ENCODE data around the gene RAB5IF. TPM values are rescaled to one million over a fixed set of nuclear protein-coding genes. Genes with fewer than 3 reads are reported as not detected.
A peak's percentile ranks its signal among the peaks of the same experiment; 100 is the strongest.

Gene RAB5IF
- total and polyA plus RNA-seq, 10 of the 15 experiments (the other 5 are each of a cell fraction or from before 2014, with no cell fraction given) = 19.4 to 246 (median 92.0) TPM

GRCh38 chr20:36604952-36605398 lies 604 bp upstream of the RAB5IF start (continued):
- TF ChIP-seq, protein P1, sequence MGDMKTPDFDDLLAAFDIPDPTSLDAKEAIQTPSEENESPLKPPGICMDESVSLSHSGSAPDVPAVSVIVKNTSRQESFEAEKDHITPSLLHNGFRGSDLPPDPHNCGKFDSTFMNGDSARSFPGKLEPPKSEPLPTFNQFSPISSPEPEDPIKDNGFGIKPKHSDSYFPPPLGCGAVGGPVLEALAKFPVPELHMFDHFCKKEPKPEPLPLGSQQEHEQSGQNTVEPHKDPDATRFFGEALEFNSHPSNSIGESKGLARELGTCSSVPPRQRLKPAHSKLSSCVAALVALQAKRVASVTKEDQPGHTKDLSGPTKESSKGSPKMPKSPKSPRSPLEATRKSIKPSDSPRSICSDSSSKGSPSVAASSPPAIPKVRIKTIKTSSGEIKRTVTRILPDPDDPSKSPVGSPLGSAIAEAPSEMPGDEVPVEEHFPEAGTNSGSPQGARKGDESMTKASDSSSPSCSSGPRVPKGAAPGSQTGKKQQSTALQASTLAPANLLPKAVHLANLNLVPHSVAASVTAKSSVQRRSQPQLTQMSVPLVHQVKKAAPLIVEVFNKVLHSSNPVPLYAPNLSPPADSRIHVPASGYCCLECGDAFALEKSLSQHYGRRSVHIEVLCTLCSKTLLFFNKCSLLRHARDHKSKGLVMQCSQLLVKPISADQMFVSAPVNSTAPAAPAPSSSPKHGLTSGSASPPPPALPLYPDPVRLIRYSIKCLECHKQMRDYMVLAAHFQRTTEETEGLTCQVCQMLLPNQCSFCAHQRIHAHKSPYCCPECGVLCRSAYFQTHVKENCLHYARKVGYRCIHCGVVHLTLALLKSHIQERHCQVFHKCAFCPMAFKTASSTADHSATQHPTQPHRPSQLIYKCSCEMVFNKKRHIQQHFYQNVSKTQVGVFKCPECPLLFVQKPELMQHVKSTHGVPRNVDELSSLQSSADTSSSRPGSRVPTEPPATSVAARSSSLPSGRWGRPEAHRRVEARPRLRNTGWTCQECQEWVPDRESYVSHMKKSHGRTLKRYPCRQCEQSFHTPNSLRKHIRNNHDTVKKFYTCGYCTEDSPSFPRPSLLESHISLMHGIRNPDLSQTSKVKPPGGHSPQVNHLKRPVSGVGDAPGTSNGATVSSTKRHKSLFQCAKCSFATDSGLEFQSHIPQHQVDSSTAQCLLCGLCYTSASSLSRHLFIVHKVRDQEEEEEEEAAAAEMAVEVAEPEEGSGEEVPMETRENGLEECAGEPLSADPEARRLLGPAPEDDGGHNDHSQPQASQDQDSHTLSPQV (IDR thresholded peaks at IDR 0.05) = no peak; the same call in 1 of the 2 replicates
- TF ChIP-seq NFXL1 (IDR thresholded peaks at IDR 0.05; ENCODE audit: borderline replicate concordance) (no peak), MYB (IDR thresholded peaks at IDR 0.05; ENCODE audit: borderline replicate concordance, low read depth, low read length) (no peak), BACH1 (IDR thresholded peaks at IDR 0.05; ENCODE audit: borderline replicate concordance) (no peak; the same call in 1 of the 2 replicates), FOXM1 (IDR thresholded peaks at IDR 0.05; ENCODE audit: low read depth, low read length) (peak; percentile 35; the same call in 1 of the 2 replicates), TCF12 (IDR thresholded peaks at IDR 0.05; ENCODE audit: low read depth, low read length) (0 out of 2 replicates have a peak, but pooled peaks have one; percentile 39), NFYB (IDR thresholded peaks at IDR 0.05; ENCODE audit: insufficient read depth, low read depth, low read length) (peak; percentile 23; the same call in 1 of the 2 replicates), NR2C2 (IDR thresholded peaks at IDR 0.05; ENCODE audit: borderline replicate concordance, control insufficient read depth, insufficient read length, low read depth) (no peak), CHD4 (IDR thresholded peaks at IDR 0.05) (no peak), SUZ12 (IDR thresholded peaks at IDR 0.05; ENCODE audit: unreplicated experiment) (no peak), STAT1 (conservative IDR thresholded peaks at IDR 0.05) (no peak), ATF7 (IDR thresholded peaks at IDR 0.05; ENCODE audit: low read depth) (no peak), KLF5 (IDR thresholded peaks at IDR 0.05; ENCODE audit: partially characterized antibody) (no peak), ZBTB40 (IDR thresholded peaks at IDR 0.05; ENCODE audit: borderline replicate concordance) (no peak), NRF1 (conservative IDR thresholded peaks at IDR 0.05; ENCODE audit: low read depth, low read length) (no peak), PML (IDR thresholded peaks at IDR 0.05; ENCODE audit: low read length) (peak; percentile 38; the same call in 1 of the 2 replicates)
- TF ChIP-seq, protein P2, sequence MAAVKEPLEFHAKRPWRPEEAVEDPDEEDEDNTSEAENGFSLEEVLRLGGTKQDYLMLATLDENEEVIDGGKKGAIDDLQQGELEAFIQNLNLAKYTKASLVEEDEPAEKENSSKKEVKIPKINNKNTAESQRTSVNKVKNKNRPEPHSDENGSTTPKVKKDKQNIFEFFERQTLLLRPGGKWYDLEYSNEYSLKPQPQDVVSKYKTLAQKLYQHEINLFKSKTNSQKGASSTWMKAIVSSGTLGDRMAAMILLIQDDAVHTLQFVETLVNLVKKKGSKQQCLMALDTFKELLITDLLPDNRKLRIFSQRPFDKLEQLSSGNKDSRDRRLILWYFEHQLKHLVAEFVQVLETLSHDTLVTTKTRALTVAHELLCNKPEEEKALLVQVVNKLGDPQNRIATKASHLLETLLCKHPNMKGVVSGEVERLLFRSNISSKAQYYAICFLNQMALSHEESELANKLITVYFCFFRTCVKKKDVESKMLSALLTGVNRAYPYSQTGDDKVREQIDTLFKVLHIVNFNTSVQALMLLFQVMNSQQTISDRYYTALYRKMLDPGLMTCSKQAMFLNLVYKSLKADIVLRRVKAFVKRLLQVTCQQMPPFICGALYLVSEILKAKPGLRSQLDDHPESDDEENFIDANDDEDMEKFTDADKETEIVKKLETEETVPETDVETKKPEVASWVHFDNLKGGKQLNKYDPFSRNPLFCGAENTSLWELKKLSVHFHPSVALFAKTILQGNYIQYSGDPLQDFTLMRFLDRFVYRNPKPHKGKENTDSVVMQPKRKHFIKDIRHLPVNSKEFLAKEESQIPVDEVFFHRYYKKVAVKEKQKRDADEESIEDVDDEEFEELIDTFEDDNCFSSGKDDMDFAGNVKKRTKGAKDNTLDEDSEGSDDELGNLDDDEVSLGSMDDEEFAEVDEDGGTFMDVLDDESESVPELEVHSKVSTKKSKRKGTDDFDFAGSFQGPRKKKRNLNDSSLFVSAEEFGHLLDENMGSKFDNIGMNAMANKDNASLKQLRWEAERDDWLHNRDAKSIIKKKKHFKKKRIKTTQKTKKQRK (IDR thresholded peaks at IDR 0.05; ENCODE audit: low read depth, low read length) = no peak

All from GM12878 (cell line).